RWPE1 (cell line): ENCODE results near the gene TBX18.

ENCODE experiments used
- CTCF ChIA-PET: fragments of 350-600 bp; sonication (Branson Sonifier 250); formaldehyde crosslinking; extraction: SDS; loops from one replicate; lab custom pipeline; 2021; lab: Yijun Ruan, JAX
- POLR2A ChIA-PET: fragments of 400-600 bp; formaldehyde crosslinking; extraction: SDS; loops from one replicate; lab custom pipeline; 2020; ENCODE audit warnings: antibody characterized with exemption; ENCODE audit not compliant: low non-redundant PET; lab: Yijun Ruan, JAX
- DNase-seq: peaks from one replicate; pipeline ENCODE4 v3.0.0; 2012; ENCODE audit warnings: low spot score
- H3K27ac ChIP-seq: fragments of 450-650 bp; 2 replicates; pipeline ENCODE4 v1.5.1; 2017
- TF ChIP-seq, protein P1 (sequence below): fragments of 450-650 bp; conservative IDR thresholded peaks from 2 replicates; pipeline ENCODE4 v1.5.1; 2017; ENCODE audit warnings: low read depth, mild to moderate bottlenecking

Gene TBX18

DNA sequence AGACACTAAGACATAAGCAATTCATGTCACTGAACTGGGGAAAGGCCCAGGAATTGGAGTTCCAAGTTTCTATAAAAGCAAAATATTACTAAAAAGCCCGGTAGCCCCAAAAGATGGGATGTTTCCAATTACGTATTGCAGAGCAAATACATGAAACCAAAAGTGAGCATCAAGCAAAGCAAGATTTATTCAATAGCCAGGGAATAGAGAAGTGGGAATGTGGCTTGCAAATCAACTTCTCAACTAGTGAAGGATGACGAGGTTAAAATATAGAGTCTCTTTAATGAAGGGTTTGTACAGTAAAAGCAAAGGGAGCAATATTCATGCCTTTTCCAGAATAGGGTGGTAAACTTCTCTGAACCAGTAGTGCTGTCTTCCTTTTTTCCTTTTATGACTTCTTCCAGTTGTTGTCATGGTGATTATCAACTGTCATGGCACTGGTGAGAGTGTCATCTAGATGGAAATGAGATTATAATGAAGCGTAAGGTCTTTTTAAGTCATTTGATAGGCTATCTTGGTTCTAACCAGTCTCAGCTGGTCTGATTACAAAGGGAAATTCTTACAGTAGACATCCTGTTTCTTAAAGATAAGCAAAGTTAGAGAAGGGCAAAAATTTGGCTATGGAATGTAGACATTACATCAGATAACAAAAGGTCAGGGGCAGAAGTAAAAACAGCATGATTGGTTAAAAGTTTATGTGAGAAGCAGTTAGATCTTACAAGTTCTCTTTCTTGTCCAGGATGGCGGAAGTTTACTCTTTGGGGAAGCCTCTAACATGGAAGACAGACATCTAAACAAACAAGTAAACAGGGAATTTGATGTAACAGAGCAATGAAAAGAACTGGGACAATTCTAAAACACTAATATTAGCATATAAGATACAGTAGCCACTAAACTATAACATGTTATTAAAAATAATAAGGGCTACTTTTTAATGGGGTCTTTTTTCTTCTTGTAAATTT is 96.9 kb downstream of the TBX18 start:
- CTCF ChIA-PET: no interaction called here
- POLR2A ChIA-PET: no interaction called here
- no peak overlapping the region for H3K27ac ChIP-seq
- TF ChIP-seq, protein P1, sequence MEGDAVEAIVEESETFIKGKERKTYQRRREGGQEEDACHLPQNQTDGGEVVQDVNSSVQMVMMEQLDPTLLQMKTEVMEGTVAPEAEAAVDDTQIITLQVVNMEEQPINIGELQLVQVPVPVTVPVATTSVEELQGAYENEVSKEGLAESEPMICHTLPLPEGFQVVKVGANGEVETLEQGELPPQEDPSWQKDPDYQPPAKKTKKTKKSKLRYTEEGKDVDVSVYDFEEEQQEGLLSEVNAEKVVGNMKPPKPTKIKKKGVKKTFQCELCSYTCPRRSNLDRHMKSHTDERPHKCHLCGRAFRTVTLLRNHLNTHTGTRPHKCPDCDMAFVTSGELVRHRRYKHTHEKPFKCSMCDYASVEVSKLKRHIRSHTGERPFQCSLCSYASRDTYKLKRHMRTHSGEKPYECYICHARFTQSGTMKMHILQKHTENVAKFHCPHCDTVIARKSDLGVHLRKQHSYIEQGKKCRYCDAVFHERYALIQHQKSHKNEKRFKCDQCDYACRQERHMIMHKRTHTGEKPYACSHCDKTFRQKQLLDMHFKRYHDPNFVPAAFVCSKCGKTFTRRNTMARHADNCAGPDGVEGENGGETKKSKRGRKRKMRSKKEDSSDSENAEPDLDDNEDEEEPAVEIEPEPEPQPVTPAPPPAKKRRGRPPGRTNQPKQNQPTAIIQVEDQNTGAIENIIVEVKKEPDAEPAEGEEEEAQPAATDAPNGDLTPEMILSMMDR: no peak
- no peak for DNase-seq

DNA sequence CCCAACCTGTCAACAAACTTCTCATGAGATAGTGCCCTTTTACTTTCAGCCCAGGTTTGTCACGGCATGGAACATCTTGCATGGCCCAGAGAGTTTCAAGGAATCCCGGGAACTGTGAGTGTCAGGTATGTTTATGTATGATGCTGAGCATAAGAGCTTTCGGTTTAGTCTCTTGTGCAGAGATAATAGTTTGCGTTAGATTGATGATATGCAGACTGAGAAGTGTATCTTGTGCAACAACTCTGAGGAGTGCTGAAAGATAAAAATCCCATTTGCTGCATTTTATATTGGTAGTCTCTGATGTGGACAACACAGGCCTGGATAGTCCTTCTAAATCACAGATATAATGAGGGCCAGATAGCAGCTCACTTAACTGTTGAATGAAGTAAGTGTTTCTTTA is 99.0 kb downstream of the TBX18 start:
- ChIA-PET CTCF (interaction anchor here (0.6 to 0.7 kb wide), 2 partner anchors 79 to 325 kb away, joined by 3 read pairs; no protein-coding TSS in a partner anchor), POLR2A (interaction anchor here (0.5 kb wide), 1 partner anchor 651 kb away, joined by 3 read pairs; no protein-coding TSS in a partner anchor)
- no peak overlapping the region for H3K27ac ChIP-seq
- no peak for DNase-seq
- TF ChIP-seq, protein P1: no peak

DNA sequence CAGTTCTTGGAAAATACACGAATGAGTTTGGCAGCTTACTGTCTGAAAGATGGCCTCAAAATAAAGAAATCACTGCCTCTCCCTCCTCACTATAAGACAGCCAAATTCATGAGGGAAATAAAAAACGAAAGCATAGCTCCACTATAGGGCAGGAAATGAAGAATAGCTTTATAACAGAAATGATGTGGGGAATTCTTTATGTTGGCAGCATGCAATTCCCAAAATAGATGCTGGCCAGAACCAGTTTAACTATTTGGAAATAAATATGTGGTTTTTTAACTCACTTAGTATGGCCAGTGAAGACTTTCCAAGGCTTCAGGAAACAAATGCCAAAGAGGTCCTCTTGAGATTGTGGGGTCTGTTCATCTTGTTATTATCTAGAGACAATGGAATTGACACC is 100.5 kb downstream of the TBX18 start:
- ChIA-PET POLR2A (no interaction called here), CTCF (interaction anchor here (0.5 kb wide), 1 partner anchor 1597 kb away, joined by 3 read pairs; no protein-coding TSS in a partner anchor)
- no peak for DNase-seq
- no peak overlapping the region for H3K27ac ChIP-seq
- TF ChIP-seq, protein P1: no peak

DNA sequence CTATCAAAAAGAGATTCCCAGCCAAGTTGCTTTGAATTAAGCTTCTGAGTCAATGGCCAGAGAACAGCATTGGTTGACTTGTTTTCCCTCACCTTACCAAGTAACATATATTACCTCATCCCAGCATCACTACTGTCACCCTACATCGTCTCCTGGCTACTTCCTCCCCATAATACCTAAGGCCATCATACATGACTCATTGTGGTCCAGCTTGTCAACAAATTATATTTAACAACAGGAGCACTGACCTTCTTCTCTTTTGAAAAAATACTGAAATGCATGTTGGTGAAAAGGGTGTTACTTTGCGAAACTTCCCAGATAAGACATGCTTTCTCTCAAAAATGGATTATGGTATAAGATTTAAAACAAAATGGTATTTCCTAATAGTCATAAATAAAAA is 106.9 kb downstream of the TBX18 start:
- TF ChIP-seq, protein P1: no peak
- ChIA-PET POLR2A (no interaction called here), CTCF (no interaction called here)
- no peak overlapping the region for H3K27ac ChIP-seq
- DNase-seq: no peak

DNA sequence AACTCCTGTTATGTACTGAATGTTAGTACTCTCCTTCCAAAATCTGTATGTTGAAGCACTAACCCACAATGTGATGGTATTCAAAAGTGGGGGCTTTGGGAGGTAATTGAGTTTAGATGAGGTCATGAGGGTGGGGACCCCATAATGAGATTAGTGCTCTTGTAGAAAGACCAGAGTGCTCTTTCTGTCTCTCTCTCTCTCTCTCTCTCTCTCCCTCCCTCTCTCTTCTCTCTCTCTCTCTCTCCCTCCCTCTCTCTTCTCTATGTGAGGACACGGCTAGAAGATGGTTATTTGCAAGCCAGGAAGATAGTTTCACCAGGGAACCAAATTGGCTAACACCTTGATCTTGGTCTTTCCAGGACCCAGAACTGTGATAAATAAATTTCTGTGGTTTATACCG is 107.4 kb downstream of the TBX18 start:
- ChIA-PET CTCF (no interaction called here), POLR2A (no interaction called here)
- TF ChIP-seq, protein P1: no peak
- no peak for DNase-seq
- no peak overlapping the region for H3K27ac ChIP-seq

DNA sequence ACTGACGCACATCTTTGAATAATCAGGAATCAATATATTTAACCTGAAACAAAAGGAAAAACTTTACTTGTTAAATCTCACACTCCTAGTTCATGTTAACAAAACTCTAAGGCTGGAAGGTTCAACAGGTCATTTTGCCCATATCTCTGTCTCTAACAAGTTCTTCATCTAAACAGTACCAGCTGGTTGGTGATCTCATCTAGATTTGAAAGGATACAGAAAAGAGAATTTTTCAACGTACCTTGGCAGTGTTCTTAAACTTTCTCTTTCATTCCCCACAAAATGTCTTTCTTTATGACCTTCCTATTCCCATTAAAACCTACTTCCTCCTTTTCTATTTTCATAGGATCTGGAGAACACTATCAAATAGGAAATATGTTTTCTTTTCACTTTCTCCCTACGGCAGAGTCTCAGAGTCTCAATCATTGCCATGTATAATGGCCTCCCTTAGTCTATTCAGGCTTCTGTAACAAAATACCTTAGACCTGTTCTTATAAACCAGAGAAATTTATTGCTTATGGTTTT is 111.3 kb downstream of the TBX18 start:
- CTCF ChIA-PET: no interaction called here
- no peak for DNase-seq
- TF ChIP-seq, protein P1: no peak
- H3K27ac ChIP-seq: no peak overlapping the region
- POLR2A ChIA-PET: no interaction called here
